SK-N-SH (cell line): ENCODE data around the gene HEBP1. TPM values are rescaled to one million over a fixed set of nuclear protein-coding genes. Genes with fewer than 3 reads are reported as not detected.
A peak's percentile ranks its signal among the peaks of the same experiment; 100 is the strongest.

ENCODE experiments used
- CTCF ChIA-PET: fragments of 300-600, 350-600 bp; formaldehyde crosslinking; extraction: SDS; loops from one replicate; lab custom pipeline; 2021; lab: Yijun Ruan, JAX
- POLR2A ChIA-PET: fragments of 350-600 bp; sonication (Branson Sonifier 250); formaldehyde crosslinking; extraction: SDS; loops from one replicate; lab custom pipeline; 2020; ENCODE audit warnings: antibody characterized with exemption, inconsistent platforms; lab: Yijun Ruan, JAX
- DNase-seq: peaks from one replicate; pipeline ENCODE4 v3.0.0; 2012
- H2AFZ ChIP-seq: fragments of 200-600 bp; sonication (generic); 2 replicates; pipeline ENCODE4 v1.8.1; 2016; ENCODE audit warnings: antibody characterized with exemption, mild to moderate bottlenecking, low read depth
- H3F3A ChIP-seq: fragments of 200-600 bp; sonication (generic); replicated peaks from 2 replicates; pipeline ENCODE3; 2016; ENCODE audit warnings: antibody characterized with exemption, mild to moderate bottlenecking; ENCODE audit not compliant: insufficient read depth
- H3K27ac ChIP-seq, 2 experiments: fragments of 200-500 bp in 1 of 2; fragments of 200-600 bp in 1 of 2; sonication (Bioruptor generic) in 1 of 2; sonication (generic), shearing (Covaris generic) in 1 of 2; 2 replicates each; pipeline versions ENCODE4 v1.5.1 to v1.6.1; 2014 to 2016; ENCODE audit warnings: low read depth in 2 of 2, inconsistent platforms in 1 of 2, low read length in 1 of 2, mild to moderate bottlenecking in 1 of 2, mixed read lengths in 1 of 2
- H3K27me3 ChIP-seq: fragments of 200-600 bp; sonication (generic), shearing (Covaris generic); 2 replicates; pipeline ENCODE4 v1.6.1; 2016; ENCODE audit warnings: mixed run types; ENCODE audit not compliant: insufficient read depth
- H3K36me3 ChIP-seq, 2 experiments: fragments of 200-500 bp in 1 of 2; fragments of 200-600 bp in 1 of 2; sonication (Bioruptor generic) in 1 of 2; sonication (generic) in 1 of 2; replicated peaks in 1 of 2; 2 replicates each; pipeline versions ENCODE3 to v1.5.1; 2014 to 2016; ENCODE audit warnings: low read length in 1 of 2, mild to moderate bottlenecking in 1 of 2; ENCODE audit not compliant: insufficient read depth in 2 of 2, control insufficient read depth in 1 of 2
- H3K4me1 ChIP-seq, 2 experiments: fragments of 200-500 bp in 1 of 2; fragments of 200-600 bp in 1 of 2; sonication (Bioruptor generic) in 1 of 2; sonication (generic), shearing (Covaris generic) in 1 of 2; 2 replicates each; pipeline versions ENCODE4 v1.5.1 to v1.6.1; 2014 to 2016; ENCODE audit warnings: low read depth in 1 of 2, low read length in 1 of 2, mixed run types in 1 of 2; ENCODE audit not compliant: insufficient read depth in 2 of 2, control insufficient read depth in 1 of 2
- H3K4me2 ChIP-seq: fragments of 200-600 bp; sonication (generic), shearing (Covaris generic); 2 replicates; pipeline ENCODE4 v1.6.1; 2017; ENCODE audit warnings: mixed run types
- H3K4me3 ChIP-seq, 2 experiments: fragments of 200-500 bp in 1 of 2; fragments of 200-600 bp in 1 of 2; sonication (Bioruptor generic) in 1 of 2; sonication (generic), shearing (Covaris generic) in 1 of 2; 2 replicates each; pipeline versions ENCODE4 v1.5.1 to v1.8.1; 2014 to 2016; ENCODE audit warnings: low read depth in 2 of 2, inconsistent platforms in 1 of 2, low read length in 1 of 2, mild to moderate bottlenecking in 1 of 2, mixed read lengths in 1 of 2, moderate library complexity in 1 of 2
- H3K79me2 ChIP-seq: fragments of 200-600 bp; sonication (generic); 2 replicates; pipeline ENCODE4 v1.8.1; 2017; ENCODE audit warnings: mild to moderate bottlenecking; ENCODE audit not compliant: insufficient read depth
- H3K9ac ChIP-seq: fragments of 200-600 bp; sonication (generic); 2 replicates; pipeline ENCODE4 v1.6.1; 2017; ENCODE audit warnings: mixed run types
- H3K9me2 ChIP-seq: fragments of 200-600 bp; sonication (generic); 2 replicates; pipeline ENCODE4 v1.6.1; 2017; ENCODE audit warnings: mixed run types
- H3K9me3 ChIP-seq: fragments of 200-600 bp; sonication (generic); 2 replicates; pipeline ENCODE4 v1.6.1; 2017; ENCODE audit warnings: mixed run types, mild to moderate bottlenecking, moderate library complexity
- H4K20me1 ChIP-seq: fragments of 200-600 bp; sonication (generic); 2 replicates; pipeline ENCODE4 v1.6.1; 2017; ENCODE audit warnings: mild to moderate bottlenecking, mixed run types; ENCODE audit not compliant: insufficient read depth
- CHD2 ChIP-seq: fragments of 150-350 bp; IDR thresholded peaks from 2 replicates; pipeline ENCODE4 v1.6.1; 2018; ENCODE audit warnings: low read length; ENCODE audit not compliant: partially characterized antibody
- CTCF ChIP-seq: fragments of 200-600 bp; sonication (generic); IDR thresholded peaks from 2 replicates; pipeline ENCODE4 v1.6.1; 2017; ENCODE audit warnings: antibody characterized with exemption, mild to moderate bottlenecking, moderate library complexity
- IRF3 ChIP-seq: fragments of 150-350 bp; IDR thresholded peaks from 2 replicates; pipeline ENCODE4 v1.6.1; 2016; ENCODE audit warnings: mild to moderate bottlenecking, low read depth, low read length
- REST ChIP-seq: IDR thresholded peaks from 2 replicates; pipeline ENCODE4 v1.6.1; 2012; ENCODE audit warnings: mild to moderate bottlenecking, low read depth, low read length, moderate library complexity
- SMC3 ChIP-seq: IDR thresholded peaks from 2 replicates; pipeline ENCODE4 v1.6.1; 2012; ENCODE audit warnings: low read depth, low read length, improper control_type of control experiment
- USF2 ChIP-seq: fragments of 150-350 bp; IDR thresholded peaks from 2 replicates; pipeline ENCODE4 v1.6.1; 2017; ENCODE audit warnings: antibody characterized with exemption, low read length, low read depth, borderline replicate concordance
- WGBS: methylation state at CpG from one replicate; pipeline ENCODE4 v1.1.6; 2017; ENCODE audit warnings: low lambda C conversion rate; 5-methylcytosine and 5-hydroxymethylcytosine counted together
- polyA plus RNA-seq, 3 experiments: library from polyadenylated mRNA; depleted of rRNA; stranded (reverse); fragments of >200 nt; gene quantifications; 2 replicates each; pipeline ENCODE4 v1.2.3, GENCODE V29; 2012

The HEBP1 gene
- polyA plus RNA-seq, 1 of the 3 experiments (the other 2 are of a cell fraction) = 17.9 TPM

GRCh38 chr12:13000925-13001774, 1.1 kb upstream of the HEBP1 start:
- Histone ChIP-seq H3K4me3 (peak overlapping the region; percentile 70 to 76), H3K9me2 (no peaks in the 10 kb centered on the region), H3K9me3 (no peaks in the 10 kb centered on the region), H3K36me3 (no peaks in the 10 kb centered on the region), H3F3A (peaks cover 5% of the 10 kb centered on the region), H3K79me2 (peaks cover 27% of the 10 kb centered on the region), H3K4me2 (peak overlapping the region; percentile 95), H3K4me1 (peaks cover 6 to 16% of the 10 kb centered on the region in 2 experiments; a peak in 3 of 4 replicates), H3K27me3 (no peaks in the 10 kb centered on the region), H4K20me1 (no peaks in the 10 kb centered on the region), H3K9ac (peak overlapping the region; percentile 87), H3K27ac (peak overlapping the region; percentile 69 to 87), H2AFZ (peak overlapping the region; percentile 60; the same call in 1 of the 2 replicates)
- WGBS = under 1% methylated on average over 33 of the region's 82 CpGs
- CTCF ChIA-PET = interaction anchor here (2.1 kb wide), 1 partner anchor 211 kb away, joined by 10 read pairs; no protein-coding TSS in a partner anchor
- TF ChIP-seq REST = no peak
- peak; percentile 28; the same call in 1 of the 2 replicates for TF ChIP-seq SMC3
- TF ChIP-seq CHD2 = peak; percentile 49
- no peak for TF ChIP-seq IRF3
- peak; percentile 44 for TF ChIP-seq CTCF
- TF ChIP-seq USF2 = no peak
- peak; percentile 93 for DNase-seq
- POLR2A ChIA-PET = interaction anchor here (1.0 kb wide), 1 partner anchor 209 kb away, joined by 3 read pairs; no protein-coding TSS in a partner anchor
